C1 segment of cervical spinal cord (tissue), 14 donors: ENCODE measurements around the gene AHRR.
"Not testable (repeated sequence)": the region's sequence is repeated elsewhere in the genome, so short reads cannot be mapped to it uniquely, and the experiment has no call there.

Experiments
- DNase-seq, 14 donors: peaks; one replicate each; lab custom pipeline; 2025; lab: John Stamatoyannopoulos, UW

Gene AHRR

DNA sequence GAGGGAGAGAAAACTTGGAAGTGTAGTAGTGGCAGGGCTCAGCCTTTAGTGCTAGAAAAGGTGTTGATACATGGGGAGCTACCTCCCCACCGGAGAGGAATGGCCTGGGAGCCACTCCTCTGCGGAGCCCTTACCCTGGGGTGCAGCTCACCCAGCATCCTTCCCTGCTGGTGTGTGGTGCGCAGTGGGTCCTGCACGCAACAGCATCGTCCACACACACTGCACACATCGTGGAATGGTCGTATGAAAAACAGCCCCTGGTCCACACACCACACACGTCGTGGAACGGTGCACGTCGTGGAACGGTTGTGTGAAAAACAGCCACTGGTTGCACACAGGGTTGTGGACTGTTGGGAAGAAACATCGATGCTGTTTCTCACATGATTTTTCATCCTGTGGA, 16.1 kb upstream of the AHRR start:
- no peak for DNase-seq

- no peak for DNase-seq
Observed at GRCh38 chr5:306011-306805, 15.3 kb upstream of the AHRR start.

- no peak for DNase-seq
Observed at GRCh38 chr5:307306-307705, 14.2 kb upstream of the AHRR start.

DNA sequence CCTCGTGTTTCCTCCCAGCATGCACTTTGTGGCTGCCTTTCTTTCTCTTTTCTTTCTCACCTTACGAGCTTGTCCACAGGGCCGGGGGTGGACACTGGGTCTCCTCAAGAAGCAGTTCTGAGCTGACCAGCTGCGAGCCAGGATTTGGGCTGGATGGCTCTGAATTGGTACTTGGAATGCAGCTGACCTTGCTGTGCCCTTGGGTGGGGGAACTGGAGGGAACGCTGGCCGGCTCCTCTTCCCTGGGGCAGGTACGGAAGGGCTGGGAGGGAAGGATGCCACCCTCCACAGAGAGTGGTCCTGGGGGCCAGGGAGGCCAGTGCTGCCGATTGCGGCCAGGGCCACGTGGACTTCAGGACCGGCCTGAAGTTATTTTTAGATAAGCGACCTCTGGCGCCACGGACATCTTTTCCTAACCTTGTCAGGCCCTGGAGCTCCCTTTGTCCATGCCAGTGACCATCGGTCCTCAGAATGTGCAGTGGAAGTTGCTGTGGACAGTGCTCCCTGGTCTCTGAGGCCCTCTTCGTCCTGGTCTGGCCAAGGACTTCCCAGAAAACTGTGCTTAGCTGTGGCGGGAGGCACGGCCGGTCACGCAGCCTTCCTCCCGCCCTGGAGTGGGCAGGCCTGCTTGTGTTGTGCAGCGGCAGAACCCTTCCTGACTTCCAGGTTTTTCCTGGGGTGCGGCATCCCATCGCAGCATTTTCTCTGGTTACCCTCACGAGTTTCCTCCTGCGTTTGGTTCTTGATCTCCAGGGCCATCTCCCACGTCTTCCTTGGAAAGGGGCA, 13.5 kb upstream of the AHRR start:
- DNase-seq, result no peak

GRCh38 chr5:308672-309271, 12.7 kb upstream of the AHRR start:
- no peak for DNase-seq

DNA sequence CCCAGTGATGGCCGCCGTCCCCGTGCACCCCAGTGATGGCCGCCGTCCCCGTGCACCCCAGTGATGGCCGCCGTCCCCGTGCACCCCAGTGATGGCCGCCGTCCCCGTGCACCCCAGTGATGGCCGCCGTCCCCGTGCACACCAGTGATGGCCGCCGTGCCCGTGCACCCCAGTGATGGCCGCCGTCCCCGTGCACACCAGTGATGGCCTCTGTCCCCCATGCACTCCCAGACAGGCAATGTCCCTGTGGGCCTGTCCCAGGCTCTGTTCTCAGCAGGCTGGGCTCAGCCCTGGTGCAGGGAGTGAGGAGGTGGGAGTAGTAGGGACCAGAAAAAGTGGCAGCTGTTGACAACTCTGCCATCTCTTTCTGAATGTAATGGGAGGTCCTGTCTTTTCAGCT, 11.7 kb upstream of the AHRR start:
- not testable (repeated sequence) for DNase-seq

- no peak for DNase-seq
Observed at GRCh38 chr5:310516-310915, 11.0 kb upstream of the AHRR start.

DNA sequence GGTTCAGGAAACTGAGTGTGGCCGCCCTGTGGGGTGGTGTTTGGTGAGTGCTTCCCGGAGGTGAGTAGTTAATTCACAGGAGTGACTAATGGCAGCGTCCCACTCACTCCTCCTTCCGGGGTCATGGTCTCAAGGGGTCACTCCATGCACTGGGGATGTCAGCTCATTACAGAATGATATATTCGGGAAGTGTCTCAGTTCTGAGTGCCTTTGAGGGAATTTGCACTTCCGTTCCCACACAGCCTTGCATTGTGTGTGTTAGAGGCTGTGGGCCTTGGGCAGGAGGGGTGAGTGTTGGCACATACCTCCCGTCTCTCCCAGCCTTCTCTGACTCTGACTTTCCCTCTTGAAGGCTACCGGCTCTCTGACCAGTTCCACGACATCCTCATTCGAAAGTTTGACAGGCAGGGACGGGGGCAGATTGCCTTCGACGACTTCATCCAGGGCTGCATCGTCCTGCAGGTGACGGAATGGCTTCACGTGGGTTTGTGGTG, 10.5 kb upstream of the AHRR start:
- DNase-seq, result no peak

GRCh38 chr5:311963-312362, 9.6 kb upstream of the AHRR start:
- no peak for DNase-seq

DNA sequence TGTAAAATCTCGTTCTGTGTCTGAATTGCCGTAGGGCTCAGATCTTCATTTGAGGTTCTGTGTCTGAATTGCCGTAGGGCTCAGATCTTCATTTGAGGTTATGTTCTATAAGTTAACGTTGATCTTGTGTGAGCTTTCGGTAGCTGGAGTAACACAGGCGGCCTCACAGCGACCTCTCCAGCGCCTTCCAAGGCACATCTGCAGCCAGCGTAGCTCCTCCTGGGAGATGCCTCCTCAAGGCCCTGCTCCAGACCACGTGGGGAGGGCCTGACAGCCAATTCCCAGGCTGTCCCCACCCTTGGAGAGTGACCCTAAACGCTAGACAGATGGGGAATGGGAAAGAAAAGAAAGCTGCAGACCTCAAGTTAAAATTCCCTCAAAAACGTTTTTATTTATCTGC, 8.7 kb upstream of the AHRR start:
- no peak for DNase-seq

GRCh38 chr5:313265-313664, 8.2 kb upstream of the AHRR start:
- DNase-seq, result no peak

GRCh38 chr5:313806-314376, 7.6 kb upstream of the AHRR start:
- no peak for DNase-seq

DNA sequence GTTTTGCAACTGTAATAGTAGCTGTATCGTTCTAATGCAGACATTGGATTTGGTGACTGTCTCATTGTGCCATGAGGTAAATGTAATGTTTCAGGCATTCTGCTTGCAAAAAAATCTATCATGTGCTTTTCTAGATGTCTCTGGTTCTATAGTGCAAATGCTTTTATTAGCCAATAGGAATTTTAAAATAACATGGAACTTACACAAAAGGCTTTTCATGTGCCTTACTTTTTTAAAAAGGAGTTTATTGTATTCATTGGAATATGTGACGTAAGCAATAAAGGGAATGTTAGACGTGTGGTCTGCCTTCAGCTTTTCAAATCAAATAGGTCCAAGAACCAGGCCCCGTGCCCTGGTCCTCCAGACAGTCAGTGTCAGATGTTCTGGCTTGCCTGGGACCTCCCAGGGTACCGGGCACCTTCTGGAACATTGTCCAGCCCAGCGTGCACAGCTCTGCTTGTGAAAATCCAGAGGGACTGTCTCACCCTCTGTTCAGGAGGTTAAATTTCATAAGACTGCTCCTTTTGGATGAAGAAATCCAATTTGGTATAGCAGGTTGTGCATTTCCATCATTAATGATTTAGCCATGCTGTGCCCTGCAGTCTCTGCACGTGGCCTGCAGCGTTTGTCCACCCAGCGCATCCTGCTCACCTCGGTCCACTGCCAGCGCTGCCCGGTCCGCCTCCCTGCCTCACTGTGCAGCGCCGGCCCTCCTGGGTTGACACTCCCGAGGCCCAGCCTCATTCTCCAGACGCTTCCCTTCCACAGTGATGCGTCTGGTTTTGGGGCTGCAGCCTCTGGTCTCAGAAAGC, 6.6 kb upstream of the AHRR start:
- DNase-seq, result no peak

DNA sequence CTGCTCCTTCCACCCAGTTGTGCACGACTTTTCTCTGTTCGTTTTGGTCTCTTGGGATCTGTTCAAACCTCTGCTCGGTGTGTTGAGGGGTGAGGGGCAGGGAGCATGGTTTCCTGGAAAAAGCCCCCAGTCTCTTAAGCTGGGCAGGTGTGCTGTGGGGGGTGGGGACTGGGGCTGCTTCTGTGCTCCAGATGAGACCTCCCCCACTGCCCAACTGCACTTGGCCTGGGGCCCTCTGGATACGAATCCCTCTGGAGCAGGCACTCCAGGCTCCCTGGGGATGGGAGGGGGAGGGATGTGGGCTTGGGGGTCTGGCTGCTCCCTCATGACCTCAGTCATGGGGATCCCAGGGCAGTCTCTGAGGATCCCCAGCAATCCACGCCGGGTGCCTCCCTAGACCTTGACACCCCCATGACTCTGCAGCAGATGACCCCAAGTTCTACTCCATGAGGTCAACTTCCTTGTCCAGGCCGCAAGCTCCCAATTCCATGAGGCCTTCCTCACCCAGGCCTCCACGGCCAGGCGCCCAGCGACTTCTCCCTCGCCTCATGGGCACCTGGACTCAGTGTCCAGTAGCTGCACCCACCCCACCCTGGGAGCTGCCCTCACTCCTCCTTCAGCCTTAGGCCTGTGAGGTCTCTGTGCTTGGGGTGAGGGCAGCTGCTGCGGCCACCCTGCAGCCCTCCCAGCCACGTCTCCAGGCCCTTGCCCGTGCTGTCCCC, 5.9 kb upstream of the AHRR start:
- DNase-seq, result no peak

DNA sequence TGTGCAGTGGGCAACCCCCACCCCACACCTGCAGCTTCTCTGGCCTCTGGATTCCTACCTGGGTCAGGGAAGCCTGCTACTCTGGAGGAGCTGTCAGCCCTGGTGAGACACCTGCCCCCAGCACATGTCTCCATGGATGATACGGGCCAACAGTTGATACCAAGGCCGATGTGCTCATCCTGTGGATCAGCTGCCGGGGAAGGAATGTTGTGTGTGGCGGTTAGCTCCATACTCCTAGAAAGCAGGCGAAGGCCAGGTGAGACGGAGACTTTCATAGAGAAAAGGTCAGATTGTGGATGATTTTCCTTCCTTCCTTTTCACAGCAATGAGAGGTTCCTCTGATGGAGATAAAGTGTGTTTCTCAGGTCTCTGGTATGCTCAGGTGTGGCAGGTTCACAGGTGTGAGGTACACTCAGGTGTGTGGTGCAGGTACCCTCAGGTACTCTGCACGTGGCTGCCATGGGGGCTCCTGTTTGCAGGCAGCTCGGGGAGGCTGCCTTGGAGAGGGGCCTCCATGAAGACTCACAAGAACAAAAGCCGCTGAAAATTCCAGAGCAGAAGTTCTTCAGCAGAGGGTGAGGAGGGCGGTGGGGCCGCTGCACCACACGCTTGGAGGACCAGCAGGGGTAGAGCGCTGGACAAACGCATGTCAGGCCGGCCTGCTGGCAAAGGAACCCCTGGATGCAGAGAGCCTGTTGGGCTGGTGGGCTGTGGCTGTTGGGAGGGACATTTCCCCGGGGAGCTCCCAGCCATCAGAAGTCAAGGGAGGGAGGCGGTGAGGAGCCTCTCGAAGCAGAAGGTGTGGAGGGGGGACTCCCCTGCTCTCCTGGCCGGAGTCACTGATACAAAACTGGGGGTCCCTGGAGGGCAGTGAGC, 5.1 kb upstream of the AHRR start:
- DNase-seq, result no peak

DNA sequence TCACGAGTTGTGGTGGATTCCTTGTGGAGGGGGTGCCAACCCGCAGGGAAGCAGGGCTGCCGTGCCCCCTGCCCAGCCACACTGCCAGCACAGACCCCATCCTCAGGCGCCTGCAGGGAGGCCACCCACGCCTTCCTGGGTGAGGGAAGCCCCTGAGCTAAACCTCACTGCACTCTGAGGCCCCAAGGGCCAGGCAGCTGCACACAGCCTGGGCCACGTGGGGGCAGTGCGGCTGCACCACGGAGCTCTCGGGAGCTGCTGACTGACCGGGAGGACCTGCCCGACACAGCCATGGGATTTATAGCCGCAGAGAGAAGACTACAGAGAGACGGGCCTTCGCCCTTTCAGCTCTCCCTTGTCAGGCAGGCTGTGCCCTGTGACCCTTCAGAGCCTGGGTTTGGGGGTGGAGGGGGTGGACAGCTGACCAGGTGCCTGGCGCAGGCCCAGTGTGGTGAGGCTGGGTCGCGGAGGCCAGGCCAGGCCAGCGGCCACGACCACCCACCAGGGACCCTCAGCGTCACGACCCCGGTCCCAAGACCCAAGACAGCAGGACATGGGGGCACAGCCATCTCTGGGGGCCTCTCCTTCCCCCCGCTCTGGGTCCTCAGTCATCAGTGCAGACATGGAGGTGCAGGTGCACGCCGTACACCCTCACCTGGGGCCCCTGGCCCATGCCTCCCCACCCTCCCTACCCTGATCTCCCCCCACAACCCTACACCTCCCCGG, 4.3 kb upstream of the AHRR start:
- DNase-seq, result peak in 1 of 14 donors; percentile 12

DNA sequence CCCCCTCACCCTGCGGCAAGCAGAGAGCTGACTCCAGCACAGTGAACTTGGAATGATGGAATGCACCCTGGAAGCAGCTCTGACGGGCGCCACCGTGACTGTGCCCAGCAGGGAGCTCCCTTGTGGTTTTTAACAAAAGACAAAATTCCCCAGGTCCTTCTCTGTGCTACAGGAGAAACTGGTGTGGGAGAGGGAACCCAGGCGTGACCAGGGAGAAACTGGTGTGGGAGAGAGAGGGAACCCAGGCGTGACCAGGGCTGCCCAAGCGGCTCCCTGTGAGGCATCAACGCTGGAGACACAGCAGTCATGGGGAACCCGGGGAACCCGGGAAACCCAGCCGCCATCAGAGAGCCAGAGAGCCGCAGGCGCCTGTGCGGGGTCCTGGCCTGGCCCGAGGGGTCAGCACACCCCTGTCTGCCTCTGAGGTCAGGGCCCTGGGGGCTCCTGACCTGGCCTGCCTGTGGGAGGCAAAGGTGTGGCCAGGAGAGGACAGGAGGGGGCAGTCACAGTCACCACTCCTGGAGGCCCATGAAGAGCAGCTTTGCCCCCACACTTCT, 3.1 kb upstream of the AHRR start:
- DNase-seq, result no peak

DNA sequence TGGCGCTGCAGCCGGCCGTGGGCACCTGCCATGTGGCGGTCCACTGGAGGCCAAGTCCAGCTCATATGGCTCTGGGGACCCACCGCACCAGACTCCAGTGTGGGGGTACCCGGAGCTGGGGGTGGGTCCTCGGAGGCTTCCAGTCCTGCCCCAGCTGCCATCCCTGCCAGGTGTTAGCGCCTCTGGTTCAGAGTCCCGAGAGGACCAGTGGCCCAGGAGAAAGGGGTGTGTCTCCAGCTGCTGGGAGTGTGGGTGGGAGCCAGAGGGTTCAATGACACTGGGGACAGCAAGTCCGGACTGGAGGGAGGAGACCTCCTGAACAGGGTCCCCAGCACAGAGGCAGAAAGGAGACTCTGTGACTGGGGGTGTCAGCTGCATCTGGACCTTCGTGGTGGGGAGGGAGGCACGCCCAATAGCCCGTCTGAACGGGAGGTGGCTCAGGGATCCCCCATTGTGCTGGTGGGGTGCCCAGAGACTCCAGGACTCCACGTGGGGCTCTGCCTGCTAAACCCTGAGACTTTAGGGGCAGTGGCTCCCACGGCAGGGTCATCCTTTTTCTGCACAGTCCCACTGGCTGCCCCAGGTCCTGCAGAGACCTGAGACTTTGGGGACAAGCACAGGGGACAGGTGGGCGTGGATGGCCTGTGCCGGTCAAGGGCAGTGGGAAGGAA, 2.4 kb upstream of the AHRR start:
- no peak for DNase-seq
